ENCODE measurements around the gene TBCCD1. TPM values are rescaled to one million over a fixed set of nuclear protein-coding genes. Genes with fewer than 3 reads are reported as not detected.

TBCCD1 gene
- total RNA-seq, 1 donor from 2014 or later, result 8.7 TPM

GRCh38 chr3:186577521-186577920, 10.4 kb upstream of the TBCCD1 start:
- Histone ChIP-seq H3K4me2 (ENCODE audit: low read length) (no peak overlapping the region), H3K79me2 (ENCODE audit: insufficient read depth, low read length) (peaks cover 13% of the 10 kb centered on the region), H3K4me3 (ENCODE audit: insufficient read depth, low read depth, low read length) (no peak overlapping the region), H2AFZ (ENCODE audit: low read depth, low read length) (no peak overlapping the region), H4K20me1 (ENCODE audit: insufficient read depth, low read length) (peaks cover 17% of the 10 kb centered on the region), H3K27ac (ENCODE audit: low read depth, low read length) (no peak overlapping the region), H3K36me3 (ENCODE audit: insufficient read depth, low read length) (peaks cover 68% of the 10 kb centered on the region), H3K9ac (ENCODE audit: low read length) (no peak overlapping the region), H3K27me3 (ENCODE audit: insufficient read depth, low read length) (no peaks in the 10 kb centered on the region), H3K9me3 (ENCODE audit: insufficient read depth, low read depth, low read length) (no peaks in the 10 kb centered on the region), H3K4me1 (ENCODE audit: insufficient read depth, low read length) (no peaks in the 10 kb centered on the region)
- H3K4me3 Mint-ChIP-seq (ENCODE audit: unreplicated experiment), result no peak overlapping the region
- FAIRE-seq (no peak), DNase-seq (ENCODE audit: low read depth) (no peak)
- no peaks in the 10 kb centered on the region for H3K27me3 Mint-ChIP-seq (ENCODE audit: low read depth, unreplicated experiment)
- no peaks in the 10 kb centered on the region for H3K9me3 Mint-ChIP-seq (ENCODE audit: unreplicated experiment)
- TF ChIP-seq CTCF (IDR thresholded peaks at IDR 0.05; ENCODE audit: insufficient read depth, low read depth, low read length) (no peak), EZH2 (IDR thresholded peaks at IDR 0.05; ENCODE audit: insufficient read depth, low read length) (no peak)
- no peaks in the 10 kb centered on the region for H3K4me1 Mint-ChIP-seq (ENCODE audit: low read depth, unreplicated experiment)
- H3K27ac Mint-ChIP-seq (ENCODE audit: unreplicated experiment), result no peak overlapping the region
- peaks cover 2% of the 10 kb centered on the region for H3K36me3 Mint-ChIP-seq (ENCODE audit: low read depth, unreplicated experiment)

GRCh38 chr3:186571644-186572013, 4.5 kb upstream of the TBCCD1 start:
- FAIRE-seq (no peak), DNase-seq (ENCODE audit: low read depth) (no peak)
- H3K4me2 ChIP-seq (ENCODE audit: low read length), result peak overlapping the region; percentile 97
- H3K4me1 Mint-ChIP-seq (ENCODE audit: low read depth, unreplicated experiment), result peaks cover 7% of the 10 kb centered on the region
- no peak overlapping the region for H3K27ac ChIP-seq (ENCODE audit: low read depth, low read length)
- H3K27me3 Mint-ChIP-seq (ENCODE audit: low read depth, unreplicated experiment), result no peaks in the 10 kb centered on the region
- peak overlapping the region; percentile 97 for H3K9ac ChIP-seq (ENCODE audit: low read length)
- H3K36me3 ChIP-seq (ENCODE audit: insufficient read depth, low read length), result peaks cover 34% of the 10 kb centered on the region
- H3K9me3 Mint-ChIP-seq (ENCODE audit: unreplicated experiment), result no peaks in the 10 kb centered on the region
- no peaks in the 10 kb centered on the region for H3K36me3 Mint-ChIP-seq (ENCODE audit: low read depth, unreplicated experiment)
- no peak for TF ChIP-seq CTCF (IDR thresholded peaks at IDR 0.05; ENCODE audit: insufficient read depth, low read depth, low read length)
- TF ChIP-seq EZH2 (IDR thresholded peaks at IDR 0.05; ENCODE audit: insufficient read depth, low read length), result no peak
- H3K79me2 ChIP-seq (ENCODE audit: insufficient read depth, low read length), result peaks cover 38% of the 10 kb centered on the region
- H3K27me3 ChIP-seq (ENCODE audit: insufficient read depth, low read length), result no peaks in the 10 kb centered on the region
- H3K9me3 ChIP-seq (ENCODE audit: insufficient read depth, low read depth, low read length), result no peaks in the 10 kb centered on the region
- peaks cover 19% of the 10 kb centered on the region for H3K4me1 ChIP-seq (ENCODE audit: insufficient read depth, low read length)
- H3K4me3 Mint-ChIP-seq (ENCODE audit: unreplicated experiment), result peak overlapping the region; percentile 96
- peak overlapping the region; percentile 88 for H3K4me3 ChIP-seq (ENCODE audit: insufficient read depth, low read depth, low read length)
- H4K20me1 ChIP-seq (ENCODE audit: insufficient read depth, low read length), result peaks cover 11% of the 10 kb centered on the region
- no peak overlapping the region for H2AFZ ChIP-seq (ENCODE audit: low read depth, low read length)
- H3K27ac Mint-ChIP-seq (ENCODE audit: unreplicated experiment), result peak overlapping the region; percentile 75

- Histone ChIP-seq H3K4me1 (ENCODE audit: insufficient read depth, low read length) (peaks cover 24% of the 10 kb centered on the region), H3K36me3 (ENCODE audit: insufficient read depth, low read length) (peaks cover 28% of the 10 kb centered on the region), H4K20me1 (ENCODE audit: insufficient read depth, low read length) (peaks cover 10% of the 10 kb centered on the region), H3K27ac (ENCODE audit: low read depth, low read length) (peak overlapping the region; percentile 92), H3K4me3 (ENCODE audit: insufficient read depth, low read depth, low read length) (peak overlapping the region; percentile 88), H3K4me2 (ENCODE audit: low read length) (peak overlapping the region; percentile 97), H3K9me3 (ENCODE audit: insufficient read depth, low read depth, low read length) (no peaks in the 10 kb centered on the region), H2AFZ (ENCODE audit: low read depth, low read length) (peak overlapping the region; percentile 86), H3K27me3 (ENCODE audit: insufficient read depth, low read length) (no peaks in the 10 kb centered on the region), H3K79me2 (ENCODE audit: insufficient read depth, low read length) (peaks cover 43% of the 10 kb centered on the region), H3K9ac (ENCODE audit: low read length) (peak overlapping the region; percentile 97)
- peaks cover 10% of the 10 kb centered on the region for H3K4me1 Mint-ChIP-seq (ENCODE audit: low read depth, unreplicated experiment)
- H3K27ac Mint-ChIP-seq (ENCODE audit: unreplicated experiment), result peak overlapping the region; percentile 75
- H3K4me3 Mint-ChIP-seq (ENCODE audit: unreplicated experiment), result peak overlapping the region; percentile 96
- H3K36me3 Mint-ChIP-seq (ENCODE audit: low read depth, unreplicated experiment), result no peaks in the 10 kb centered on the region
- FAIRE-seq, result no peak
- DNase-seq (ENCODE audit: low read depth), result no peak
- no peaks in the 10 kb centered on the region for H3K27me3 Mint-ChIP-seq (ENCODE audit: low read depth, unreplicated experiment)
- TF ChIP-seq EZH2 (IDR thresholded peaks at IDR 0.05; ENCODE audit: insufficient read depth, low read length) (no peak), CTCF (IDR thresholded peaks at IDR 0.05; ENCODE audit: insufficient read depth, low read depth, low read length) (no peak)
- no peaks in the 10 kb centered on the region for H3K9me3 Mint-ChIP-seq (ENCODE audit: unreplicated experiment)
Observed at GRCh38 chr3:186570941-186571643, 4.0 kb upstream of the TBCCD1 start.
